GM12875 (cell line): ENCODE measurements around the gene ASIC2.

Experiments used
- H3K4me3 ChIP-seq: one replicate; pipeline ENCODE4 v1.5.1; 2011; ENCODE audit warnings: low read depth, low read length, control low read depth
- CTCF ChIP-seq: IDR thresholded peaks from 2 replicates; pipeline ENCODE4 v1.5.1; 2011; ENCODE audit warnings: low read depth, mild to moderate bottlenecking, control low read depth, inconsistent platforms, low read length, moderate library complexity, borderline replicate concordance; ENCODE audit not compliant: insufficient read depth

ASIC2 gene

DNA sequence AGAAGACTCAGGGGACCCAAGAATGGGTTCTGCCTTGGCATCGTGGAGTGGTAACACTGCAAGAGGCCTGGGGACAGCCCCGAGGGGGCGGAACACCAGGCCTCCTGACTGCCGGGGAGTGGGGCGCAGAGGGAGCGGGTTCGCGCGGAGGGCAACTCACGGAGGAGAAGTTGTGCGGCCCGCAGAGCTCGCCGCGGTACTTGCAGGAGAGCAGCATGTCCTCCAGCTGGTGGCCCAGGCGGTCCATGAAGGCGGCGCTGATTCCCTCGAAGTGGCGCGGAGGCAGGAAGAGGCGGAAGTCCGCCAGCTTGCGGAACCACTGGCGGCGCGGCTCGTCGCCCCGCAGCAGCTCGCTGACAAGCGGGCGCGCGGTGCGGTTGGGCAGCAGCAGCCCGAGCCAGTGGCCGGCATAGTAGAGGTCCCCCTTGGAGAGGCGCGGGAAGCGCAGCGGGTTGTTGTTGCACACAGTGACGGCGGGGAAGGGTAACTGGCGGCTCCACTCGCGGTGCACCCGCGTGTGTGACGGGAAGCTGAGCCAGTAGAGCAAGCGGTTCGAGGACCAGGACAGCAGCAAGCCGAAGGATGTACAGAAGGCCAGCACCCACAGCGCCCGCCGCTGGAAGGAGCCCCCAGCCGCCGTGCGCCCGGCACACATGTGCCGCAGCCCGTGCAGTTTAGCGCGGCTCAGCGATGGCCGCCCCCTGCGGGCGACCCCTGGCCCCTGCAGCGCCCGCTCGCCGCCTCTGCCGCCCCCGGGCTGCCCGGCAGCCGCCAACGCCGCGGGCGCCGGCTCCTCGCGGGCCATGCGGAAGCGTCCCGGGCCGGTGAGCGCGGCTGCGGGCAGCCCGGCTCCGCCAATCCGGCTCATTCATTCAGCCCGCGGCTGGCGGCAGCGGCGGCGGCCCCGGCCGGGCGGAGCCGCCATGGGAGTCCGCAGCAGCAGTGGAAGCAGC lies 1.6 kb downstream of the ASIC2 start:
- no peak overlapping the region for H3K4me3 ChIP-seq

GRCh38 chr17:33290253-33290652 lies 2.8 kb downstream of the ASIC2 start:
- no peak for TF ChIP-seq CTCF
- no peak overlapping the region for H3K4me3 ChIP-seq

More for the DNA sequence above, 1.6 kb downstream of the ASIC2 start:
- no peak for TF ChIP-seq CTCF

GRCh38 chr17:33288954-33289353 lies 4.1 kb downstream of the ASIC2 start:
- TF ChIP-seq CTCF, result no peak
- H3K4me3 ChIP-seq, result no peak overlapping the region

- H3K4me3 ChIP-seq, result no peak overlapping the region
- TF ChIP-seq CTCF, result no peak
Observed at GRCh38 chr17:33287096-33287725, 5.9 kb downstream of the ASIC2 start.

- no peak for TF ChIP-seq CTCF
- no peak overlapping the region for H3K4me3 ChIP-seq
Observed at GRCh38 chr17:33285413-33285812, 7.7 kb downstream of the ASIC2 start.

GRCh38 chr17:33284022-33284421 lies 9.1 kb downstream of the ASIC2 start:
- TF ChIP-seq CTCF, result no peak
- no peak overlapping the region for H3K4me3 ChIP-seq
